Measurements from ENCODE around the gene PDE6D. TPM values are rescaled to one million over a fixed set of nuclear protein-coding genes. Genes with fewer than 3 reads are reported as not detected.
A peak's percentile ranks its signal among the peaks of the same experiment; 100 is the strongest.
"Not testable (repeated sequence)": the region's sequence is repeated elsewhere in the genome, so short reads cannot be mapped to it uniquely, and the experiment has no call there.

Gene PDE6D
- total RNA-seq, 4 donors from 2014 or later, result 13.0 to 25.3 (median 18.1) TPM

DNA sequence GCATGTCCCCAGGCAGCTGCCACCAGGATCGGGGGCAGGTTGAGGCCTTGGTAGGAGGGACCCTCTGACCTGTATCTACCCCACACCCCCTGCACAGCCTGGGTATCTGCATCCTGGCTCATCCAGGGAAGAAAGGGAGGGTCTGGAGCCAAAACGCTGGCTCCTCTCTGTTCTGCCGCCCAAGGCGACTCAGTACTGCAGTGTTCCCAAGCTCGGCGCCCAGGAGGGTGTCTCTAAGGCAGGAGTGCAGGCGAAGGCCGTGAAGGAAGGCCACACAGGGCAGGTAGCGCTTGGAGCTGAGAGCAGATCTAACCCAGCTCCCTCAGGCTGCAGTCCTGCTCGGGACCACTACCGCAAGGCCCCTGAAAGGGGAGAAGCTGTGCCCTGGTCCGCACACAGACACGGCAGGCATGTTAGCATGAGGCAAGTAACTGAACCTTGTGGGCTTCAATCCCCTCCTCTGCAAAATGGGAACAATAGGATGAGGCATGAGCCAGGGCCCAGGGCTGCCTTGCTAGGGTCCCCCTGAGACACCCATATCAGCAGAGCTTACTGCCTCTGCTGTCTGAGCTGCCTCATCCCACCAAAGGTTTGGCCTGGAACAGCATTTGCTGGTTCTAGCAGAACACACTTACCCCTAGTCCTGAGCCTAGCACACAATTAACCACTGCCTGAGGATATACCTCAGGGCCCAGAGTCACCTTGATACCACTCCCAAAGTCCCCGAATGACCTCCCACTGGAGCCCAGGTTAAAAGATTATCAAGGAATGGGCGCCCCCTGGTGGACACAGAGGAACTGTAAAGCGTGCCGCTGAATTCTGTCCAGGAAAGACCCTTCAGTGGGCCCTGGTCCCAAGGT lies 66.2 kb downstream of the PDE6D start:
- TF ChIP-seq, protein P1, sequence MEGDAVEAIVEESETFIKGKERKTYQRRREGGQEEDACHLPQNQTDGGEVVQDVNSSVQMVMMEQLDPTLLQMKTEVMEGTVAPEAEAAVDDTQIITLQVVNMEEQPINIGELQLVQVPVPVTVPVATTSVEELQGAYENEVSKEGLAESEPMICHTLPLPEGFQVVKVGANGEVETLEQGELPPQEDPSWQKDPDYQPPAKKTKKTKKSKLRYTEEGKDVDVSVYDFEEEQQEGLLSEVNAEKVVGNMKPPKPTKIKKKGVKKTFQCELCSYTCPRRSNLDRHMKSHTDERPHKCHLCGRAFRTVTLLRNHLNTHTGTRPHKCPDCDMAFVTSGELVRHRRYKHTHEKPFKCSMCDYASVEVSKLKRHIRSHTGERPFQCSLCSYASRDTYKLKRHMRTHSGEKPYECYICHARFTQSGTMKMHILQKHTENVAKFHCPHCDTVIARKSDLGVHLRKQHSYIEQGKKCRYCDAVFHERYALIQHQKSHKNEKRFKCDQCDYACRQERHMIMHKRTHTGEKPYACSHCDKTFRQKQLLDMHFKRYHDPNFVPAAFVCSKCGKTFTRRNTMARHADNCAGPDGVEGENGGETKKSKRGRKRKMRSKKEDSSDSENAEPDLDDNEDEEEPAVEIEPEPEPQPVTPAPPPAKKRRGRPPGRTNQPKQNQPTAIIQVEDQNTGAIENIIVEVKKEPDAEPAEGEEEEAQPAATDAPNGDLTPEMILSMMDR (IDR thresholded peaks at IDR 0.05), result peak in 1 of 3 donors; percentile 74
- TF ChIP-seq POLR2A (IDR thresholded peaks at IDR 0.05), result no peak
- intact Hi-C loops (cut with DNase I; ENCODE audit: low total_unique reads), result loop anchor here (1.0 to 5.0 kb wide), 2 partner anchors 38 to 153 kb away; no protein-coding TSS in a partner anchor
- DNase-seq (ENCODE audit: low spot score in 2 of 2), result peak; percentile 72 to 94
- WGBS, 2 donors, result 42 to 51% methylated on average over 13 to 17 of the region's 17 CpGs
- no peak overlapping the region for H3K4me3 ChIP-seq (ENCODE audit: low read depth, poor library complexity, severe bottlenecking)

DNA sequence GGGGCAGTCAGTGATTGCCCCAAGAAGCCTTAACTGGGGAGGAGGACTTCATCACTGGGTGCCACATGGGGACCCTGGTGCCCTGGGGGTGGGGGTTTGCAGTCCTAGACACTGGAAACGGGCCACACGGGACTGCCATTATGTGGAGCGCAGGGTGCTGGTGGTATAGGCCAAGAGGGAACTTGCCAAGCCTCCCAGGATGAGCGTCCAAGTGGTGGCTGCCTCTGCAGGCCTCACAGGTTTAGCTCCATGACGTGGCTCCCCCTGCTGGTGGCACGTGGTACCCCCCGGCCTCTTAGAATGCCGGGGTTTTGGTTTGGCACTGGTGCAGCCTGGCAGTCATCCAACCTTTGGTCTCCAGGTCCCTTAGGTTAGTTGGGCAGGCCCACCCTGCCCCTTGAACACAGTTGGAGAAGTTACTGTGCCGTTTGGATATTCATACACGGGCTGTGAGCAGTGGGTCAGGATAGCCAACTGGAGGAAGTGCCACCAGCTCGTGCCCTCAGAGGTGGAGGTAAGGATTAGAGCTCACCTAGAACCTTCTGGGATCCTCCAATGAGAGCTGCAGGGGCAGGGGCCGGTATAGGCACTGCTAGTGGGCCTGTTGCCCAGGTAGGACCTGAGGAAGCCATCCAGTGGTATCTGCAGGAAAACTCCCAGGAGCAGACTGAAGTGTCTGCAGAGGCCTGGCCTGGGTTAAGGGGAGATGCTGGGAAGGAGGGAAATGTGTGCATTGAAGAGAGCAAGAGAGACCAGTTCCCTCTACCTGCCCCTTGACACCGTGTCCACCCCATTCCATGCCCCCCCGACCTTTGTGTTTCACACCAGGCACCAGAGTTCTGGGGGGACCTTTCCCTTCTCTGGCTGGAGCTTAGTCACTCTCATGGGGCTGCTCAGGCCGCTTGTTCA lies 67.1 kb downstream of the PDE6D start:
- intact Hi-C loops (cut with DNase I; ENCODE audit: low total_unique reads), result loop anchor here (1.0 kb wide), 1 partner anchor 37 kb away; no protein-coding TSS in a partner anchor
- peak; percentile 86 to 98 for DNase-seq (ENCODE audit: low spot score in 2 of 2)
- no peak for TF ChIP-seq POLR2A (IDR thresholded peaks at IDR 0.05)
- TF ChIP-seq, protein P1 (IDR thresholded peaks at IDR 0.05), result peak in 1 of 3 donors; percentile 79
- no peak overlapping the region for H3K4me3 ChIP-seq (ENCODE audit: low read depth, poor library complexity, severe bottlenecking)
- WGBS, 2 donors, result 15 to 22% methylated on average over 11 to 13 of the region's 15 CpGs

- intact Hi-C loops (cut with DNase I; ENCODE audit: low total_unique reads); DNase-seq (ENCODE audit: low spot score in 2 of 2); H3K4me3 ChIP-seq (ENCODE audit: low read depth, poor library complexity, severe bottlenecking): not testable (repeated sequence)
Observed at GRCh38 chr2:231713406-231713729, 67.7 kb downstream of the PDE6D start.

DNA sequence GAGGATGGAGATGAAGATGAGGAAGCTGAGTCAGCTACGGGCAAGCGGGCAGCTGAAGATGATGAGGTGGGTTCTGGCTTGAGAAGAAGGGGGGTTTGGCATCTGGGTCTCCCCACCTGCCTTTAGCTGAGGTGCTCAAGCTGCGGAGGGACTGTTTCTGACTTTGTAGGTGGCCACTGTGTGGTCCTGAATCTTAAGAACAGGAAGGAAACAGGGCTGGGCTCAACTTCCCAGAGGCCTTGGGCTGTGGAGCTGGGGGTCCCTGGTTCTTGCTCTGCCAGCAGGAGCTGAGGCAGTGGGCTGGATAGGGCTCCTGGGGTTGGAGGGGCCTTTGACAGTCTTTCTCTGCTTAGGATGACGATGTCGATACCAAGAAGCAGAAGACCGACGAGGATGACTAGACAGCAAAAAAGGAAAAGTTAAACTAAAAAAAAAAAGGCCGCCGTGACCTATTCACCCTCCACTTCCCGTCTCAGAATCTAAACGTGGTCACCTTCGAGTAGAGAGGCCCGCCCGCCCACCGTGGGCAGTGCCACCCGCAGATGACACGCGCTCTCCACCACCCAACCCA lies 68.5 kb downstream of the PDE6D start:
- WGBS, 2 donors, result 35 to 48% methylated on average over 18 of the region's 18 CpGs
- intact Hi-C loops (cut with DNase I; ENCODE audit: low total_unique reads), result loop anchor here (1.0 kb wide), 1 partner anchor 101 kb away; no protein-coding TSS in a partner anchor
- H3K4me3 ChIP-seq (ENCODE audit: low read depth, poor library complexity, severe bottlenecking), result not testable (repeated sequence)
- DNase-seq (ENCODE audit: low spot score in 2 of 2), result peak in 1 of 2 donors; percentile 14

GRCh38 chr2:231711677-231712450 lies 69.2 kb downstream of the PDE6D start:
- TF ChIP-seq POLR2A (IDR thresholded peaks at IDR 0.05), result no peak
- TF ChIP-seq, protein P1 (IDR thresholded peaks at IDR 0.05), result no peak
- 21 to 26% methylated on average over 9 of the region's 9 CpGs for WGBS, 2 donors
- intact Hi-C loops (cut with DNase I; ENCODE audit: low total_unique reads), result loop anchor here (1.0 kb wide), 1 partner anchor 101 kb away; no protein-coding TSS in a partner anchor
- peak overlapping the region; percentile 1 for H3K4me3 ChIP-seq (ENCODE audit: low read depth, poor library complexity, severe bottlenecking)
- DNase-seq (ENCODE audit: low spot score in 2 of 2), result peak in 1 of 2 donors; percentile 13

Measured in lower leg skin (tissue), 4 donors.